Omental fat pad (tissue), 4 donors: ENCODE measurements around the gene CHAF1A. TPM values are rescaled to one million over a fixed set of nuclear protein-coding genes. Genes with fewer than 3 reads are reported as not detected.

Experiments
- ATAC-seq: fragments of 150-250 bp; one replicate; pipeline ENCODE4 v1.9.1; 2016; ENCODE audit warnings: mild to moderate bottlenecking, moderate library complexity; ENCODE audit not compliant: low FRiP score
- DNase-seq: peaks from one replicate; pipeline ENCODE4 v3.0.0-alpha.2; 2019; ENCODE audit warnings: low spot score
- CTCF ChIP-seq, 3 donors: fragments of 450-650 bp; IDR thresholded peaks; one replicate each; pipeline ENCODE4 v1.5.1; 2016 to 2017; ENCODE audit warnings: antibody characterized with exemption in 3 of 3, mild to moderate bottlenecking in 3 of 3, moderate library complexity in 2 of 3
- total RNA-seq, 4 donors: library from RNA; depleted of rRNA; stranded (reverse); fragments of >200 nt; gene quantifications; one replicate each; pipeline ENCODE4 v1.1.0, GENCODE V29; 2016

Gene CHAF1A
- total RNA-seq, 4 donors from 2014 or later = 3.9 to 6.5 (median 4.1) TPM

- no peak for ATAC-seq
- DNase-seq = no peak
- no peak for TF ChIP-seq CTCF (IDR thresholded peaks at IDR 0.05)
Observed at GRCh38 chr19:4362831-4363545, 39.5 kb upstream of the CHAF1A start.

GRCh38 chr19:4363571-4364304 lies 38.7 kb upstream of the CHAF1A start:
- ATAC-seq = no peak
- TF ChIP-seq CTCF (IDR thresholded peaks at IDR 0.05) = no peak
- DNase-seq = no peak

- ATAC-seq (no peak), DNase-seq (no peak)
- TF ChIP-seq CTCF (IDR thresholded peaks at IDR 0.05) = no peak
Observed at GRCh38 chr19:4365341-4365740, 37.1 kb upstream of the CHAF1A start.

- TF ChIP-seq CTCF (IDR thresholded peaks at IDR 0.05) = no peak
- DNase-seq = no peak
- ATAC-seq = no peak
Observed at GRCh38 chr19:4365791-4366665, 36.4 kb upstream of the CHAF1A start.

- ATAC-seq = no peak
- no peak for TF ChIP-seq CTCF (IDR thresholded peaks at IDR 0.05)
- DNase-seq = no peak
Observed at GRCh38 chr19:4366666-4367335, 35.6 kb upstream of the CHAF1A start.

- DNase-seq (no peak), ATAC-seq (no peak)
- no peak for TF ChIP-seq CTCF (IDR thresholded peaks at IDR 0.05)
Observed at GRCh38 chr19:4367336-4367723, 35.1 kb upstream of the CHAF1A start.
